ENCODE measurements around the gene AXIN1. TPM values are rescaled to one million over a fixed set of nuclear protein-coding genes. Genes with fewer than 3 reads are reported as not detected.

The AXIN1 gene
- total RNA-seq, 1 experiment from 2014 or later, result 53.3 TPM

GRCh38 chr16:400061-400591 lies 47.6 kb upstream of the AXIN1 start:
- ChIA-PET POLR2A (no interaction called here), CTCF (no interaction called here)
- TSS peak; percentile 75 for BruUV-seq (replicated peaks)
- H3K27ac ChIP-seq (ENCODE audit: low read length), result peak overlapping the region; percentile 94
- in situ Hi-C loops (cut with HindIII; ENCODE audit: low pct_unique_long_range_greater_than_20kb, low sequenced_read_pairs) (no loop called here), intact Hi-C loops (cut with micrococcal nuclease; ENCODE audit: unreplicated experiment) (loop anchor here (2.0 kb wide), 1 partner anchor 25 kb away; the partner anchor contains the start of gene RAB11FIP3)
- peak; percentile 49; the same call in 1 of the 2 replicates for TF ChIP-seq POLR2AphosphoS5 (IDR thresholded peaks at IDR 0.05; ENCODE audit: low read depth, low read length)
- TF ChIP-seq REST (IDR thresholded peaks at IDR 0.05; ENCODE audit: insufficient read depth in 1 of 2, low read depth in 2 of 2, low read length in 1 of 2), result no peak
- TF ChIP-seq CTCF (IDR thresholded peaks at IDR 0.05), result no peak
- TF ChIP-seq TCF7L2 (IDR thresholded peaks at IDR 0.05; ENCODE audit: low read depth, low read length), result no peak
- no peaks in the 10 kb centered on the region for H3K9me3 ChIP-seq (ENCODE audit: control insufficient read depth, insufficient read depth, low read depth, low read length)
- ATAC-seq (peak; percentile 5), DNase-seq (ENCODE audit: low read depth, low spot score) (no peak)
- peaks cover 35% of the 10 kb centered on the region for H3K4me1 ChIP-seq (ENCODE audit: control insufficient read depth, insufficient read depth, low read length)
- peak overlapping the region; percentile 65 to 67 for H3K4me3 ChIP-seq (ENCODE audit: low read depth in 2 of 2, low read length in 2 of 2)
- H3K36me3 ChIP-seq (ENCODE audit: control insufficient read depth, insufficient read depth, low read length), result no peaks in the 10 kb centered on the region
- H3K27me3 ChIP-seq (ENCODE audit: control insufficient read depth, insufficient read depth, low read length), result no peaks in the 10 kb centered on the region

- ChIA-PET CTCF (no interaction called here), POLR2A (no interaction called here)
- intact Hi-C loops (cut with micrococcal nuclease; ENCODE audit: unreplicated experiment) (loop anchor here (2.0 kb wide), 1 partner anchor 25 kb away; the partner anchor contains the start of gene RAB11FIP3), in situ Hi-C loops (cut with HindIII; ENCODE audit: low pct_unique_long_range_greater_than_20kb, low sequenced_read_pairs) (no loop called here)
- DNase-seq (ENCODE audit: low read depth, low spot score) (no peak), ATAC-seq (no peak)
- Histone ChIP-seq H3K9me3 (ENCODE audit: control insufficient read depth, insufficient read depth, low read depth, low read length) (no peaks in the 10 kb centered on the region), H3K4me3 (ENCODE audit: low read depth in 2 of 2, low read length in 2 of 2) (peak overlapping the region; percentile 49 to 65; a peak in 3 of 4 replicates), H3K27ac (ENCODE audit: low read length) (peak overlapping the region; percentile 94), H3K36me3 (ENCODE audit: control insufficient read depth, insufficient read depth, low read length) (no peaks in the 10 kb centered on the region), H3K27me3 (ENCODE audit: control insufficient read depth, insufficient read depth, low read length) (no peaks in the 10 kb centered on the region), H3K4me1 (ENCODE audit: control insufficient read depth, insufficient read depth, low read length) (peaks cover 37% of the 10 kb centered on the region)
- BruUV-seq (replicated peaks), result no TSS peak
- no peak for TF ChIP-seq SIN3A (IDR thresholded peaks at IDR 0.05; ENCODE audit: borderline replicate concordance, insufficient read depth, low read depth, low read length)
- TF ChIP-seq POLR2AphosphoS5 (IDR thresholded peaks at IDR 0.05; ENCODE audit: low read depth, low read length), result no peak; the same call in 1 of the 2 replicates
- TF ChIP-seq REST (IDR thresholded peaks at IDR 0.05; ENCODE audit: insufficient read depth in 1 of 2, low read depth in 2 of 2, low read length in 1 of 2), result no peak
- no peak for TF ChIP-seq TCF7L2 (IDR thresholded peaks at IDR 0.05; ENCODE audit: low read depth, low read length)
- no peak for TF ChIP-seq CTCF (IDR thresholded peaks at IDR 0.05)
Observed at GRCh38 chr16:399340-400019, 47.0 kb upstream of the AXIN1 start.
